ENCODE measurements around the gene TLR3.

The TLR3 gene

DNA sequence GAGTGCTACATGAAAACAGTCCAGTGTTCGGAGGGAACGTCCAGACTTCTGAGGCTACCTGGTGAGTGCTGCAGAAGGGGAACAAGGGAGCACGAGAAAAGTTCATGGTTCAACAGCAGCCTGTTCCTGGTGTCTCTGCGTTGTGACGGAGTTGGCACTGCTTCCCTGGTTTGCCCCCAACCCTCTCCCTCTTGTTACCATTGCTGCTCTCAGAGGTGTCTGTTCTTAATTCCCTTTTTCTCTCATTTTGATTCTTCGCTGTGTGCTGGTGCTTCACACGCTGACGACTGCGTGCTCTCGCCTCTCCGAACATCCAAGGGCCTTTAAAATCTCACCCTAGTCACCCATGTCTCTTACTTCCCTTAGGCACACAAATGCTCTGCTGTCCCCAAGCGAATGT lies 34.0 kb downstream of the TLR3 start:
- H3K27ac ChIP-seq (ENCODE audit: insufficient read depth in 1 of 2, low read depth in 1 of 2, low read length in 2 of 2, poor library complexity in 1 of 2, severe bottlenecking in 2 of 2), result no peak overlapping the region
- no peak for DNase-seq
- H3K27me3 ChIP-seq (replicated peaks in 2 of 5; ENCODE audit: control insufficient read depth in 4 of 5, insufficient read depth in 5 of 5, low read length in 4 of 5), result peaks cover 16 to 55% (median 23%) of the 10 kb centered on the region in 5 experiments
- no peak overlapping the region for H3K4me3 ChIP-seq (ENCODE audit: control insufficient read depth in 1 of 7, extremely low read depth in 1 of 7, insufficient read depth in 4 of 7, low read depth in 2 of 7, low read length in 6 of 7)
- ChIA-PET CTCF (no interaction called here), POLR2A (no interaction called here)
- peaks cover 0 to 14% (median 6%) of the 10 kb centered on the region in 4 experiments for H3K4me1 ChIP-seq (ENCODE audit: control extremely low read depth in 1 of 4, control insufficient read depth in 4 of 4, insufficient read depth in 4 of 4, low read length in 3 of 4)
- H3K9me3 ChIP-seq (ENCODE audit: control extremely low read depth in 1 of 5, control insufficient read depth in 4 of 5, insufficient read depth in 2 of 5, low read depth in 1 of 5, low read length in 4 of 5), result no peaks in the 10 kb centered on the region
- H3K36me3 ChIP-seq (ENCODE audit: control insufficient read depth in 4 of 4, insufficient read depth in 4 of 4, low read length in 3 of 4), result no peaks in the 10 kb centered on the region
- WGBS (ENCODE audit: insufficient coverage), result 96% methylated on average over 11 of the region's 12 CpGs

DNA sequence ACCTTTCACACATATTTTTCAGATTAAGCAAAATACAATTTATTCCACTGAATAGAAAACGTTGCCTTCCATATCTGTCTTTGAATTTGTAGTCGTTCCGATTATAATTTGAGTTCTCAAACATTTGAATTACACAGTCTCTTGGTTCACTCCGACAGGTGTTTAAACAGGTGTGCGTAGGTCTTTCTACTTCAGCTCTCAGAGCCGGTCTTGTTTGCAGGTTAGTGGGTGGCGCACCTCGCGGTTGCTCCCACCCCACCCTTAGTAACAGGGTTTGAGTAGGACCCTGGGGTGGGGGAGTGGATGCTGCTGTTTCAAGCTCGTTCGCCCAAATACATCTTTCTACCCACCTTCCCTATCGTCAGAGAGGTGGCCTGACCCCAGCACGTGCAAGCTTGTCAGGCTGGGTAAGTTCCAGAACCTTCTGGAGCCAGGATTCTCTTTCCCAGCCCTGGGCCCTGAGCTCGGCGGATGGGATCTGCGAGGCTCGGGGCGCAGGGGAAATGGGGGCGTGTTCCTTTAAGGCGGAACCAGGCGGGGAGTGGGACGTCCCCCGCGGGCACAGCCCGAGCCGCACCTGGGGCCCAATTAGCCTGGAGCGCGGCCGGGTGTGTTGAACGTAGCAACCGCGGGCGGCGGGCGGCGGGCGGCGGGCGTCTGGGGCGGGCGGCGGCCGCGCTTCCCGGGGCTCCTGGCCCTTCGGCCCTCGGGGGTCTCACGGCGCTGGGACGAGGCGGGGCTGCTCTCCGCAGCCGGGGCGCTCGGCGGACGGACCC lies 35.3 kb downstream of the TLR3 start, which contains the start of gene FAM149A:
TSS of gene FAM149A (plus strand) at position 591 of the 776 bp plus-strand sequence.
- 20% methylated on average over 33 of the region's 57 CpGs for WGBS (ENCODE audit: insufficient coverage)
- H3K4me3 ChIP-seq (ENCODE audit: control insufficient read depth in 1 of 7, extremely low read depth in 1 of 7, insufficient read depth in 4 of 7, low read depth in 2 of 7, low read length in 6 of 7), result peak within 1 kb of the TSS in 6 of 7 experiments; percentile 29 to 70 (median 50)
- no peaks in the 10 kb centered on the region for H3K36me3 ChIP-seq (ENCODE audit: control insufficient read depth in 4 of 4, insufficient read depth in 4 of 4, low read length in 3 of 4)
- DNase-seq, result peak; percentile 29 to 74 (median 65)
- H3K4me1 ChIP-seq (ENCODE audit: control extremely low read depth in 1 of 4, control insufficient read depth in 4 of 4, insufficient read depth in 4 of 4, low read length in 3 of 4), result peaks cover 0 to 14% (median 6%) of the 10 kb centered on the region in 4 experiments
- no peak within 1 kb of the TSS for H3K27ac ChIP-seq (ENCODE audit: insufficient read depth in 1 of 2, low read depth in 1 of 2, low read length in 2 of 2, poor library complexity in 1 of 2, severe bottlenecking in 2 of 2)
- ChIA-PET POLR2A (no interaction called here), CTCF (interaction anchor here (0.6 to 1.0 kb wide), 3 partner anchors 8 to 67 kb away, joined by 3 read pairs; no protein-coding TSS in a partner anchor)
- peaks cover 16 to 62% (median 23%) of the 10 kb centered on the region in 5 experiments for H3K27me3 ChIP-seq (replicated peaks in 2 of 5; ENCODE audit: control insufficient read depth in 4 of 5, insufficient read depth in 5 of 5, low read length in 4 of 5)
- no peaks in the 10 kb centered on the region for H3K9me3 ChIP-seq (ENCODE audit: control extremely low read depth in 1 of 5, control insufficient read depth in 4 of 5, insufficient read depth in 2 of 5, low read depth in 1 of 5, low read length in 4 of 5)

DNA sequence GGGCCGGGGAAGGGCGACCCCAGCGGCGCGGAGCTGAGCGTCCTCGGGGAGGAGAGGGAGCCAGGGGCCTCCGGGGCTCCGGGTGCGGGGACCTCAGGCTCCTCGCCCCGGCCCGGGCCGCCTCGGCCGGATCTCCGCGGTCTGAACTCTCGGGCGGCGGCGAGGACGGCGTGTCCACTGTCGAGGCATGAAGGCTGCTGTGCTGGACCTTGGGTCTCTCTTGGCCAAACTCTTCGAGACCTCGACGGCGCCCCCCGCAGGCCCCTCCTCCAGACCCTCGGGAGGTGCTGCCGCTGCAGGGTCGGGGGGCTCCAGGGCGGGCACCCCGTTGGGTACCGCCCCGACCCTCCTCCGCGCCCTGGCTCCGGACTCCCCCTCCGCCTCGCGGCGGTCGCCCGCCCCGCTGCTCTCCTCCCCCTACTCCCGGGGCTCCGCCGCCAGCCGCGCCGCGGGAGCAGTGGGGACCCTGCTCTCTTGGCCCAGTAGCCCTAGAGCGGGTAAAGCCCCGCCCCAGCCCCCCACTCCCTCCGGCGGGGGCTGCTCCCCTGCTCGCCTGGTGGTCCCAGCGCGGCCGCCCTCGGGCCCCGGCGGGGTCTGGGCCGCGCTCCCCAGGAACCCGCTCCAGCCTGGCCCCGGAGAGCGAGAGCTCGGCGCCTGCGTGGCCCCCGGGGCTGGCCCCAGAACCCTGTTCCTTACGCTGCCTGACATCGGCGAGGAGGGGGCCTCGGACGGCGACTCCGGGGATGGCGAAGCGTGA lies 36.1 kb downstream of the TLR3 start:
- no peaks in the 10 kb centered on the region for H3K36me3 ChIP-seq (ENCODE audit: control insufficient read depth in 4 of 4, insufficient read depth in 4 of 4, low read length in 3 of 4)
- peaks cover 0 to 14% (median 6%) of the 10 kb centered on the region in 4 experiments for H3K4me1 ChIP-seq (ENCODE audit: control extremely low read depth in 1 of 4, control insufficient read depth in 4 of 4, insufficient read depth in 4 of 4, low read length in 3 of 4)
- no peak overlapping the region for H3K27ac ChIP-seq (ENCODE audit: insufficient read depth in 1 of 2, low read depth in 1 of 2, low read length in 2 of 2, poor library complexity in 1 of 2, severe bottlenecking in 2 of 2)
- no peaks in the 10 kb centered on the region for H3K9me3 ChIP-seq (ENCODE audit: control extremely low read depth in 1 of 5, control insufficient read depth in 4 of 5, insufficient read depth in 2 of 5, low read depth in 1 of 5, low read length in 4 of 5)
- under 1% methylated on average over 67 of the region's 83 CpGs for WGBS (ENCODE audit: insufficient coverage)
- ChIA-PET POLR2A (no interaction called here), CTCF (interaction anchor here (0.6 to 1.0 kb wide), 3 partner anchors 9 to 67 kb away, joined by 3 read pairs; no protein-coding TSS in a partner anchor)
- peaks cover 16 to 64% (median 23%) of the 10 kb centered on the region in 5 experiments for H3K27me3 ChIP-seq (replicated peaks in 2 of 5; ENCODE audit: control insufficient read depth in 4 of 5, insufficient read depth in 5 of 5, low read length in 4 of 5)
- H3K4me3 ChIP-seq (ENCODE audit: control insufficient read depth in 1 of 7, extremely low read depth in 1 of 7, insufficient read depth in 4 of 7, low read depth in 2 of 7, low read length in 6 of 7), result peak overlapping the region in 6 of 7 experiments; percentile 23 to 70 (median 50)
- DNase-seq, result peak in 2 of 3 donors; percentile 7 to 15

DNA sequence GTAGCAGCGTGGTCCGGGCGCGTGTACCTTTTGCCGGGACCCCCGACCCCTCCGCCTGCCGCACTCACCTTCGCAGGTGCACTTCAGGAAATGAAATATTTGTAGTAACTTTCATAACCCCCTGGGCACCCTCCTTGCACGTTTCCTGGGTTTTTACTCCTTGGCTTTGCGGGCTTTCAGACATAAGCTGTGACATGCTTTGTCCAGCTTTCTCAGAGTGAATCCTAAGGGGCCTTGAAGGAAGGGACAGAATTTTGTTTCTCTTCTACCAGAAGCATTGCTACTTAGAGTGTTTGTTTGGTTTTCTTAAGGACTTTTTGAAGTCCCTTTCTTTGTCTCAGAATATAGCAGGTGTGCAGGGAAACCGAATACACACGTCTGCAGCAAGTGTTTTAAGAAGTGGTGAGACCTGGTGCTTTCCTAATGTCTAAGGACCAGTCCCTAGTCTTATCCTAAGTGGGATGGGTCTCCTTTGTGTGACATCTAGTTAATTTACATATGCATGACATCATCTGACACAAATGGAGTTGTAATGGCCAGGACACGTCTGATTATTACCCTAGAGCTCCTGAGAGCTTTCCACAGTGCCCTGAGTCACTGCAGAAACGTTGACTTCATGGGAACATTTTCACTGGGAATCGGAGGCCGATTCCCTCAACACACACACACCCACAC lies 36.8 kb downstream of the TLR3 start:
- Histone ChIP-seq H3K27ac (ENCODE audit: insufficient read depth in 1 of 2, low read depth in 1 of 2, low read length in 2 of 2, poor library complexity in 1 of 2, severe bottlenecking in 2 of 2) (no peak overlapping the region), H3K4me1 (ENCODE audit: control extremely low read depth in 1 of 4, control insufficient read depth in 4 of 4, insufficient read depth in 4 of 4, low read length in 3 of 4) (peaks cover 0 to 14% (median 6%) of the 10 kb centered on the region in 4 experiments), H3K4me3 (ENCODE audit: control insufficient read depth in 1 of 7, extremely low read depth in 1 of 7, insufficient read depth in 4 of 7, low read depth in 2 of 7, low read length in 6 of 7) (peak overlapping the region in 3 of 7 experiments; percentile 51 to 70 (median 64)), H3K27me3 (replicated peaks in 2 of 5; ENCODE audit: control insufficient read depth in 4 of 5, insufficient read depth in 5 of 5, low read length in 4 of 5) (peaks cover 16 to 62% (median 23%) of the 10 kb centered on the region in 5 experiments), H3K9me3 (ENCODE audit: control extremely low read depth in 1 of 5, control insufficient read depth in 4 of 5, insufficient read depth in 2 of 5, low read depth in 1 of 5, low read length in 4 of 5) (no peaks in the 10 kb centered on the region), H3K36me3 (ENCODE audit: control insufficient read depth in 4 of 4, insufficient read depth in 4 of 4, low read length in 3 of 4) (no peaks in the 10 kb centered on the region)
- POLR2A ChIA-PET, result no interaction called here
- CTCF ChIA-PET, result no interaction called here
- 29% methylated on average over 17 of the region's 17 CpGs for WGBS (ENCODE audit: insufficient coverage)
- DNase-seq, result peak in 2 of 3 donors; percentile 12 to 14

DNA sequence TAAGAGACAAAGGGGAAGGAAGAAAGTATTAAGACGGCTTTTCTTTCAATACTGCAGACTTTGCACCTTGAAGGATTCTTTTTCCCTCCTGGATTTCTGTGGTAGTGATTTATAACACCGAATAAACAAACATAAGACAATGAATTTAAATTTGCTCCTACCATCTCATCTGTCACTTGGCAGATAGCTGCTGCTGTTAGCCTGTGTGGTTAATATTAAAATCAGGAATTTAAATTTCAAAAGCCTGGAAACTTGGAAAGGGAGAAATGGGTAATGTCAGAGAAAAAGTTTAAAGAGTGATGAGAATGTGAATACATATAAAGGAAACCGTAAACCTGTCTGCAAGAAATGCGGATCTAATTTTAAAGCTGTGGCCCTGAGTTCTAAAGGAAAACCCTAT lies 39.0 kb downstream of the TLR3 start:
- no peak overlapping the region for H3K27ac ChIP-seq (ENCODE audit: insufficient read depth in 1 of 2, low read depth in 1 of 2, low read length in 2 of 2, poor library complexity in 1 of 2, severe bottlenecking in 2 of 2)
- H3K9me3 ChIP-seq (ENCODE audit: control extremely low read depth in 1 of 5, control insufficient read depth in 4 of 5, insufficient read depth in 2 of 5, low read depth in 1 of 5, low read length in 4 of 5), result no peaks in the 10 kb centered on the region
- H3K27me3 ChIP-seq (replicated peaks in 2 of 5; ENCODE audit: control insufficient read depth in 4 of 5, insufficient read depth in 5 of 5, low read length in 4 of 5), result peaks cover 14 to 55% (median 21%) of the 10 kb centered on the region in 5 experiments
- peaks cover 0 to 14% (median 6%) of the 10 kb centered on the region in 4 experiments for H3K4me1 ChIP-seq (ENCODE audit: control extremely low read depth in 1 of 4, control insufficient read depth in 4 of 4, insufficient read depth in 4 of 4, low read length in 3 of 4)
- 85% methylated on average over 2 of the region's 4 CpGs for WGBS (ENCODE audit: insufficient coverage)
- CTCF ChIA-PET, result no interaction called here
- no peak for DNase-seq
- no peaks in the 10 kb centered on the region for H3K36me3 ChIP-seq (ENCODE audit: control insufficient read depth in 4 of 4, insufficient read depth in 4 of 4, low read length in 3 of 4)
- POLR2A ChIA-PET, result no interaction called here
- H3K4me3 ChIP-seq (ENCODE audit: control insufficient read depth in 1 of 7, extremely low read depth in 1 of 7, insufficient read depth in 4 of 7, low read depth in 2 of 7, low read length in 6 of 7), result no peak overlapping the region

DNA sequence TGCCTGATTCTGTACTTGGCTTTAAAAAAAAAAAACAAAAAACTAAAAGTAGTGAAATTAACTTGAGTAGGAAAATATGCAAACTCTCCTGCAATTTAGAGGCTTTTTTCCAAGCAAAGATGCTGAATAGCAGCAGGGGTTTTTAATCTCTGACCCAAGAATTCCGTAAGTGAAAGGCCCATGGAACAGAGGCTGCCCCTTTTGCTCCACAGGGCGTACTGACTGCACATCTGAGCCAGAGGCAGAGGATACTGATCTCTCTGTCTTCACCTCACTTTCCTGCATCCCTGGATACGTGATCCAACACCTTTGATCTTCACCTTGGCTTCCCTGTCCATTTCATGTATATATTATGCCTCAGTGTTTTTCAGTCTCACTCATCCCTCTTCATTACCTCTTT lies 39.4 kb downstream of the TLR3 start:
- POLR2A ChIA-PET, result no interaction called here
- DNase-seq, result no peak
- H3K27ac ChIP-seq (ENCODE audit: insufficient read depth in 1 of 2, low read depth in 1 of 2, low read length in 2 of 2, poor library complexity in 1 of 2, severe bottlenecking in 2 of 2), result no peak overlapping the region
- H3K36me3 ChIP-seq (ENCODE audit: control insufficient read depth in 4 of 4, insufficient read depth in 4 of 4, low read length in 3 of 4), result no peaks in the 10 kb centered on the region
- no peaks in the 10 kb centered on the region for H3K9me3 ChIP-seq (ENCODE audit: control extremely low read depth in 1 of 5, control insufficient read depth in 4 of 5, insufficient read depth in 2 of 5, low read depth in 1 of 5, low read length in 4 of 5)
- H3K27me3 ChIP-seq (replicated peaks in 2 of 5; ENCODE audit: control insufficient read depth in 4 of 5, insufficient read depth in 5 of 5, low read length in 4 of 5), result peaks cover 11 to 51% (median 21%) of the 10 kb centered on the region in 5 experiments
- H3K4me1 ChIP-seq (ENCODE audit: control extremely low read depth in 1 of 4, control insufficient read depth in 4 of 4, insufficient read depth in 4 of 4, low read length in 3 of 4), result peaks cover 0 to 14% (median 6%) of the 10 kb centered on the region in 4 experiments
- CTCF ChIA-PET, result interaction anchor here (0.7 kb wide), 1 partner anchor 50 kb away, joined by 3 read pairs; no protein-coding TSS in a partner anchor
- WGBS (ENCODE audit: insufficient coverage), result 94% methylated on average over 3 of the region's 3 CpGs
- H3K4me3 ChIP-seq (ENCODE audit: control insufficient read depth in 1 of 7, extremely low read depth in 1 of 7, insufficient read depth in 4 of 7, low read depth in 2 of 7, low read length in 6 of 7), result no peak overlapping the region
